GM23248 (cell line): ENCODE measurements around the gene KIF26A.

ENCODE experiments used
- EZH2 ChIP-seq: fragments of 200-600 bp; sonication (generic); IDR thresholded peaks from 2 replicates; pipeline ENCODE4 v1.6.1; 2018; ENCODE audit warnings: antibody characterized with exemption, mild to moderate bottlenecking; ENCODE audit not compliant: insufficient read depth, poor library complexity, severe bottlenecking
- EZH2phosphoT487 ChIP-seq: fragments of 200-600 bp; sonication (generic); IDR thresholded peaks from 2 replicates; pipeline ENCODE4 v1.6.1; 2018; ENCODE audit warnings: antibody characterized with exemption, moderate library complexity, mild to moderate bottlenecking, low read depth; ENCODE audit not compliant: insufficient read depth

- TF ChIP-seq EZH2phosphoT487 = no peak
- no peak for TF ChIP-seq EZH2
These were observed 91.9 kb downstream of the KIF26A start for GRCh38 chr14:104230119-104230815.
